ENCODE measurements around the gene ATP5PO.
"Not testable (repeated sequence)": the region's sequence is repeated elsewhere in the genome, so short reads cannot be mapped to it uniquely, and the experiment has no call there.

The ATP5PO gene

DNA sequence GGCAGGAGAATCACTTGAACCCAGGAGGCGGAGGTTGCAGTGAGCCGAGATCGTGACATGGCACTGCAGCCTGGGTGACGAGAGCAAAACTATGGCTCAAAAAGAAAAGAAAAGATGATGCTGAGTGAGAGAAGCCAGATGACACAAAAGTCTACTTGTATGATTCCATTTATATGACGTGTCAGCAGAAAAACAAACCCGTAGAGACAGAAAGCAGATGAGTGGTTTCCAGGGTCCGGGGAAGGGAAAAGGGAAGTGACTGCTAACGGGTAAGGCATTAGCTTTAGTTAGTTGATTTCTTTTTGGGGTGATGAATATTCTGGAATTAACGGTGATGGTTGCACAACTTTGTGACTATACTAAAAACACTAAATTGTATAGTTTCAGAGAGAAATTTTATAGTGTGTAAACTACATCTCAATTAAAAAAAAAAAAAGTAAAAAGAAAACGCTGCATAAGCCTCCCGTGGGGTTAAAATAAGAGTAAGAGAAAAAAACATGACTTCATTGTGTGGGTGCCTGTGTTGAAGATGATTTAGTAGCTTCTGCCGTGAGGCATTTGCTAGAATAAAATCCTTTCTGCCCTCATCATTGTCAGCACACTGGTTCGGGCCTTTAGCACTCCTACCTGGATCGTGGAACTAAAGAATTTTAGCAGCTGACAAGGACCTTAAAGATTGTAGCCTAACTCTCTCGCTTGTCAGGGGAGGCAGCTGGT lies 24.7 kb upstream of the ATP5PO start:
- DNase-seq = no peak

DNA sequence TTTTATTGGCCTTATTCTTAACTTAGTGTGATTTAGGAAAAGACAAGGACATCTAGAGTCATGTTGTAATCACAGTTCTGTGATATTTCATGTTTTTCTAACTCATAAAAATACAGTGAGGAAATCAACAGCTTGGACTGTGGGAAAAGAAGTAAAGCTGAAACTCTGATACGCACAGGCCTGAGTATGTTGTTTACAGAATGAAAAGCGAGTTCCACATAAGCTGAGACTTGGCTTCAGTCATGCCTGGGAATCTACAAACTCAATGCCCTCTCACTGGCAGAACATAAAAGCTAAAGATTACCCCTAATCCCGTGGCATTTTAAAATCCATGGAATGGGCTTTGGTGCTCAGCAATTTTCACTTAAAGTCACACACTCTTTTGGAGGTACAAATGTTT lies 23.6 kb upstream of the ATP5PO start:
- no peak for DNase-seq

DNA sequence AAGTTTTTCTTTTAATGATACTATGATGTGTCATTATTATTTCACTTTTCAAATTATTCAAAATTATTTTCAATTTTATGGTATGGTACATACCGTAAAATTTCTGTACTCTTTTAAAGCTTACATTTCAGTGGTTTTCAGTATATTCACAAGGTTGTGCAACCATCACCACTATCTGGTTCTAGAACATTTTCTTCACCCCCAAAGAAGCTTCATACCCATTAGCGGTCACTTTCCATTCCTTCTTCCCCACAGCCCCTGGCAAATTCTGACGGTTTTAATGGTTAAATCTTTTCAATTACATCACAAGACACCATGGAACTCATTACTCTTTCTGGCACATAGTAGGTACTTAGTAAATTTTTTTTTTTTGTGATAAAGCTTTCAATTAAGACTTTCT lies 22.8 kb upstream of the ATP5PO start:
- DNase-seq = no peak

GRCh38 chr21:33937931-33938339 lies 22.3 kb upstream of the ATP5PO start:
- DNase-seq = no peak

DNA sequence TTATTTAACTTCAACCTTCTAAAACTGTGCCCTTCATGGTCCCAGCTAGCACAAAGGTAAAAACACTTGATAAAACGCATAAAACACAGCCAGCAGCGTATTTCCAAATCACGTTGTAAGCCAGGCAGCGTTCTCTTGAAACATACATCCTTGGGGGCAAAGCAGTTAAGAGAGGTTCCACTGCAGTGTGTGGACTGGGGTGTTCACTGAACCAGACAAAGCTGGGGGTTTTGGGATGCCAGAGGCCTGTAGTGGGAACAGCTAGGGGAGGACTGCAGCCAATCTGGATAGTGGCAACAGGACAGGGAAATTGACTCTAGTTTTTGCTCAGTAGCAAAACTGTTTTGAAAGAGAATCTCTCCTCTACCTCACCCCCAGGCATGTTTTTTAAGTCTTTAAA lies 21.5 kb upstream of the ATP5PO start:
- DNase-seq = no peak

- no peak for DNase-seq
These were observed 20.9 kb upstream of the ATP5PO start for GRCh38 chr21:33936301-33937038.

DNA sequence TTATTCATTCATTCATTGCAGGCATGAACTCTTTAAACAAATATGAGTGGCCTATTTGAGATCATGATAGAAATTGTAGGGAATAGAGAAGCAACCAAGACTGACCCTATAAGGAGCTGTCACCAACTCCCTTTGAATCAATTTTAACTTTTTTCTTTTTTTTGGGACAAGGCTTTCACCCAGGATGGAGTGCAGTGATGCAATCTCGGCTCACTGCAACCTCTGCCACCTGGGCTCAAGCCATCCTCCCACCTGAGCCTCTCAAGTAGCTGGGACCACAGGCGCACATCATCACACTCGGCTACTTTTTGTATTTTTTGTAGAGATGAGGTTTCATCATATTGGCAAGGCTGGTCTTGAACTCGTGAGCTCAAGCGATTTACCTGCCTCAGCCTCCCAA lies 17.1 kb upstream of the ATP5PO start:
- no peak for DNase-seq

DNA sequence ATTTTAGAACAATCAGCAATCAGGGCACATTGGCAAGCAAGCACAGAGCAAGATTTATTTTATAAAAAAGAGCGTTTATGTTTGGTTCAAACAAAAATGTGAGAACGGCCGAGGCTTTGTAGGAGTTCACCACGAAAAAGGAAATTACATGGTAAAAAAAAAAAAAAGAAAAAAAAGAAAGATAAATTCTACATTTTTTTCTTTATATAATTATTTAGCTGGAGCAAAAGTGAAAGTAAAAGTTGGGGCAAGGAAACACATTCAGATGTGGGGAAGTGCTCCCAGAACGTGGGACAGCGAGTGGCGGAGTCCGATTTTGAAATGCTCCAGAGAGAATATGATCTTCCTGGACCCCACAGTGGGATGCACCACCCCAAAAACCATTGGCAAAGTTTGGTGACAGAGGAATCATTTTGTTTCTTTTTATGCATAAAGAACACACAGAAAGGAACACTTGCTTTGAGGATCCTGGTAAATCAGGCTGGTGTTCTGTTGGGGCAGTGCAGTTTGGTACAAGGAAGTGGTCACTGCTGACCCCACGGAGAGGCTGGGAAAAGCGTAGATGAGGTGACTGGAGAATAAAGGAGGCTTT lies 16.3 kb upstream of the ATP5PO start:
- no peak for DNase-seq

DNA sequence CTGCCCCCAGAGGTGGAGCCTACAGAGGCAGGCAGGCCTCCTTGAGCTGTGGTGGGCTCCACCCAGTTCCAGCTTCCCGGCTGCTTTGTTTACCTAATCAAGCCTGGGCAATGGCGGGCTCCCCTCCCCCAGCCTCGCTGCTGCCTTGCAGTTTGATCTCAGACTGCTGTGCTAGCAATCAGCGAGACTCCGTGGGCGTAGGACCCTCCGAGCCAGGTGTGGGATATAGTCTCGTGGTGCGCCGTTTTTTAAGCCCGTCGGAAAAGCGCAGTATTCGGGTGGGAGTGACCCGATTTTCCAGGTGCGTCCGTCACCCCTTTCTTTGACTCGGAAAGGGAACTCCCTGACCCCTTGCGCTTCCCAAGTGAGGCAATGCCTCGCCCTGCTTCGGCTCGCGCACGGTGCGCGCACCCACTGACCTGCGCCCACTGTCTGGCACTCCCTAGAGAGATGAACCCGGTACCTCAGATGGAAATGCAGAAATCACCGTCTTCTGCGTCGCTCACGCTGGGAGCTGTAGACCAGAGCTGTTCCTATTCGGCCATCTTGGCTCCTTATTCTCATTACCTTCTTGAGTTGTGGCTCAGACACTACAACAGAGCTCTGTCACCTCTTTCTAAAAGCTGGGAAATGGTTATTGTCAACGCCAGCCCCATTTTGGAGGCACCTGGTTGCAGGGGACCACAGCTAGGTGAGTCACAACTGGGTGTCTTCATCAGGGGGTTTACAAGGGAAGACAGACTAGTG lies 15.6 kb upstream of the ATP5PO start:
- DNase-seq = not testable (repeated sequence)

- not testable (repeated sequence) for DNase-seq
These were observed 10.6 kb upstream of the ATP5PO start for GRCh38 chr21:33926248-33926647.

DNA sequence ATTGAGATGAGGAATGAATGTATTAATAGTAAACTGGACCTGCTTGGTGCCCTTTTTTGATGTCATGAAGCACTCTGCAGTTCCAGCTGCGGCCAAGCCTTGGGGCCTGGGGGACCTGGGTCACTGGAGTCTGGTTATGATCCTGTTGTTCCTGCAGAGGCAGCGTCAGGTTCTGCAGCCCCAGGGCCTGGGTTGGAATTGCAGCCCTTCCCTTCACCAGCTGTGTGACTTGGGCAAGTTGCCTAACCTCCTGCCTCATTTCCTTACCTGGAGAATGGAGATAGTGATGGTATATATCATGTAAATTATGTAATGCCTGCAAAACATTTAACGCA lies 9.1 kb upstream of the ATP5PO start:
- no peak for DNase-seq

GRCh38 chr21:33924079-33924765 lies 8.6 kb upstream of the ATP5PO start:
- DNase-seq = peak; percentile 91

- no peak for DNase-seq
These were observed 1.8 kb upstream of the ATP5PO start for GRCh38 chr21:33917421-33917820.

DNA sequence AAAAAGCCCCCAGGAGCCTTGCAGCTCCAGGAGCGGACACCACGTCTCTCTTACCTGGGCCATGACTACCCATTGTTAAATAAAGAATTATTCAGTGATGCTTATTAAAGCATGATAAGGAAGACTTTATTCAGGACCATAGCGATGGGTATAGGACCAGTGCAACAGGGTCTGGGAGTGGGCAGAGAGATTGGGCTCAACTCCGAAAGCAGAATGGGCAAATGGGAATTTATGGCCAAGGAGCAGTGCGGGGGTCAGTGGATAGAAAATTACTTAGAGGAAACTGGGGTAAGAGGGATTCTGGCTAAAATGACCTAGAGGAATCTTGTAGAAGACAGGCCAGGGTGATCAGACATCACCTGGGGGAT lies 580 bp upstream of the ATP5PO start:
- no peak for DNase-seq

- no peak for DNase-seq
These were observed 1.4 kb downstream of the ATP5PO start for GRCh38 chr21:33914188-33914587.

DNA sequence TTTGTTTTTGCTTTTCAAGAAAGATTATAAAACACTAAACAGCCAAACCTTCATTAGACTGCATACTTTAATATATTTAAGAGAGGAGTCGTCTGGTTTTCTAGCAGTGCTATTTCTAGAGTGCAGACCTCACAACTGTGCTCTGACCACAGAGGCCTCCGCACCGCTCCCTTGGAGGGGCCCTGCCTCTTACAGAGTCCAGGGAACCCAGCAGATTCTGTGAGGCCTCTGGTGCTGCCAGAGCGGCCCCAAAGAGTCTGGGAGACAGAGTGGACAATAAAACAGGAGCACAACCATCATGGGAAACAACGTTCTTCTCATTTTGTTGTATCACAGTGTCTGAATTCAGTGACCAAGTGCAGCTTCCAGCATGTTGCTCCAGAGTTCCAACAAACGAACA lies 5.8 kb downstream of the ATP5PO start:
- DNase-seq = no peak

- DNase-seq = no peak
These were observed 6.8 kb downstream of the ATP5PO start for GRCh38 chr21:33908760-33909159.

DNA sequence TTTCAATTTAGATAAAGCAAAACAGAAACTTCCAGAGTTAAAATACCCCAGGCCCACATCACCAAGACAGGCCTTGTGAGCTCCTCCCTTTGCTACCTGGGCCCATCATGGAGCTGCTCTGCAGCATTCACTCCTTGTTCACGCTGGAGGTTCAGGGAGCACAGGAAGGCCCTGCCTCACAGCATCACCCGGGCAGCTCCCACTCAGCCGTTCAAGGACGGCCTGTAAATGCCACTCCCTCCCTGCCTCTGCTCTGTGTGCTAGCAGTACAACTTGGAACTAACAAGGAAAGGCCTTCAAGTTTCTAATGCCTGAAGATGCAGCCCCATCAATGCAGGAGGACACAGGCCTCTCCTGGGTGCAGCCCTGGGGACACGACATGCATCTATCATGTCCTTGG lies 11.6 kb downstream of the ATP5PO start:
- no peak for DNase-seq

GRCh38 chr21:33902349-33902748 lies 13.3 kb downstream of the ATP5PO start:
- no peak for DNase-seq

- DNase-seq = peak; percentile 24
These were observed 14.0 kb downstream of the ATP5PO start for GRCh38 chr21:33901412-33902288.

DNA sequence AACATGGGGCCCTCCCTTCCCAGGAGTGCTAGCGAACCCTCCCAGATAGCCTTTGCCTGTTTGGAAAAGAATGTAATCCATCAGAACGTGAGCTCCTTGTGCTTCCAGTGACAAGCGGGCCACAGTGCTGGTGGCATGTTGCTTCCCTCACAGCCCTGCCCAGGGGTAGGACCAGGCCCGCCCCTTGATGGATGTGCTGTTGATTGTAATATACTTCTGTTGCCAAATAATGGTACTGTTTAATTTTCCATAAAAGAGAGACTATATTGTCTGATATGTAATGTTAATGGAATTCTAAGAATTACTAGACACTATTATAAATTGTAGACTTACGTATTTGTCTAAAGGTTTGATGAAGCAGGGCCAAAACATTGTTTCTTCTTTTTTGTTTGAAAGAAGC lies 16.4 kb downstream of the ATP5PO start:
- DNase-seq = no peak

DNA sequence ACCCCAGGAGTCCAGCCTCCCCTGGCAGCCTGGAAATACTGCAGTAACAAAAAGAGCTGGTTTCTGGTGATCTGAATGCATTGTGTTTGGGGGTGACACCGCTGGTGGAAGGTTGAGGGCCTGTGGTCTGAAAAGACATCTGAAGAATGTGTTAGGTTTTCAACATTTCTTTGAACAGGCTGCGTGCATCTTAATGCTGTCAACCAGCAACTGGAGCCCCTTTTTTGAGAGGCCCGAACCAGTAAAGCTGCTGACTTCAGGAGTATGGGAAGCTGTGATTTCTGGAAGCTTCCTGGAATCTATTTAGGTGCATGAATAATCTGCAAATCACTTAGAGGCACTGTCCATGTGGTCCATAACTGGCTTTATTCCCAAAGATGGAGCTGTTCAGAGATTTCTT lies 17.0 kb downstream of the ATP5PO start:
- no peak for DNase-seq

Measured in midbrain (tissue), 1 donor.